Frontal cortex (tissue), 4 donors: ENCODE results near the gene OR6J1. TPM values are rescaled to one million over a fixed set of nuclear protein-coding genes. Genes with fewer than 3 reads are reported as not detected.
"Not testable (repeated sequence)": the region's sequence is repeated elsewhere in the genome, so short reads cannot be mapped to it uniquely, and the experiment has no call there.

ENCODE experiments used
- DNase-seq, 2 donors: peaks; one replicate each; pipeline ENCODE4 v3.0.0; 2012; ENCODE audit warnings: low spot score in 2 of 2
- FAIRE-seq: peaks from 2 replicates; lab custom pipeline; 2012; peaks lifted over from hg19 to GRCh38; lab: Jason Lieb, UNC
- total RNA-seq: library from RNA; depleted of rRNA; stranded (reverse); fragments of >200 nt; gene quantifications from one replicate; pipeline ENCODE4 v1.2.3, GENCODE V29; 2014
- donor health status: control.
- donor health status: control.
- donor health status: control.

Gene OR6J1
- total RNA-seq, 1 donor from 2014 or later = not detected

DNA sequence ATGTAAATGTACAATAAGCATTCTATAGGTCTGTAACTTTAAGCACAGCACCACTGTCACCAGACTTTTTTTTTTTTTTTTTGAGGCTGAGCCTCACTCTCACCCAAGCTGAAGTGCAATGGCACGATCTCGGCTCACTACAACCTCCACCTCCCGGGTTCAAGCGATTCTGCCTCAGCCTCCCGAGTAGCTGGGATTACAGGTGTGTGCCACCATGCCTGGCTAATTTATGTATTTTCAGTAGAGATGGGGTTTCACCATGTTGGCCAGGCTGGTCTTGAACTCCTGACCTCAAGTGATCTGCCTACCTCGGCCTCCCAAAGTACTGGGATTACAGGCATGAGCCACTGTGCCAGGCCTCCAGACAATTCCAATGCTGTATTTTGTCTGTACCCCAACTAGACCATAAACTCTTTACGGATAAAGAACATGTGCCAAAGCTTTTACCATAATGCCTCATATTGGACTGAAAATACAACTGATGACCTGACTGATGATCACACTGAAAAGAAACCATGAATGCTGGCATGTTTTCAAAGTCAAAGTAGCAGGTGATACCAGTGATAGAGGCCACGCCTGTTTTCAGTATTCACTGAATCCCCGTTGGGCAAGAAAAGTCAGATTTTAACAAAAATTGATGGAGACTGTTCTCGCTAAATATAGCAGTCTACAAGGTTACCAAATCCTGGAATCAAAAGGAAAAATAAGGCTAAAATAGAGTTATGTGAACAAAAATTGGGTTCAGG lies 56.3 kb downstream of the OR6J1 start:
- FAIRE-seq = not testable (repeated sequence)

DNA sequence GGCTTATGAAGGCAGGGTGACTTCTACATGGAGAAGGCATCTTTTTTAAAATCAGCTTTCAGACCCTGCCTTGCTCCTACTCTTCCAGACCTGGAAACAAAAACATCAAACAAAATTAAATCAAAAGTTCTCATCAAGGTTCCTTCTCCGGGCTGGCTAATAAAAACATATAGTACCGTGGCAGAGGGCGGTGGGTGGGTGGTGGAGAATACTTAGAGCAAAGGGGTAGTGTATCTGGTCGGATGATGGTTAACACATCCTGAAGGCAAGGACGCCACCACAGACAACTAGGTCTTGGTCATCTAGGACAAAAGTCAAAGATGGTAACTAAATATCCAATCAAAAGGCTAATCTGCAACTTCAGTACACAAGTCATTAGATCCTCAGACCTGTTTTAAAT lies 56.9 kb downstream of the OR6J1 start:
- DNase-seq = no peak
- no peak for FAIRE-seq

More for the DNA sequence above, 56.3 kb downstream of the OR6J1 start:
- not testable (repeated sequence) for DNase-seq

DNA sequence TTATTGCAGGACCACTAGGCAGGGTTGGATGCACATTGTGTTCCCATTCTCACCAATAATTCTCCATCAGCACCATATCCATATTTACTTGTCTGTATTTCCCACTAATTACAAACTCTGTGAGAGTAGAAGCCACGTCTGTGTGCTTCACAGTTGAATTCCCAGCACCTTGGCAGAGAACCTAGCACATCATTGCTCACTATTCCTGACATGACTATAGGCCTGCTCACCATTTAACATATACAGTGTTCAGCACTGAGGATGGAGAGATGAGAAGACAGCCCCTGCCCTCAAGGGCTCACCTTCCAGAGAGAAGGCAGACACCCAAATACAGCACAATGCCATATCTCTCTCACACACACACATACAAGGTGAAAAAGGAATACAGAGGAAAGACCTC lies 60.2 kb downstream of the OR6J1 start:
- no peak for DNase-seq
- FAIRE-seq = no peak

Other genes with a start within 250 kb of the OR6J1 start
- 89.7 TPM for gene DAD1, start 55.1 kb downstream of the OR6J1 start, total RNA-seq
- gene ABHD4, start 46.1 kb downstream of the OR6J1 start, total RNA-seq = 2.4 TPM
- gene OXA1L, start 122.3 kb upstream of the OR6J1 start, total RNA-seq = 28.9 TPM
- gene SLC7A7, start 171.1 kb upstream of the OR6J1 start, total RNA-seq = 2.0 TPM
- 13.9 TPM for gene MRPL52, start 185.5 kb upstream of the OR6J1 start, total RNA-seq
- 6.9 TPM for gene MMP14, start 192.2 kb upstream of the OR6J1 start, total RNA-seq
- gene LRP10, start 227.4 kb upstream of the OR6J1 start, total RNA-seq = 2.9 TPM
- 2.4 TPM for gene REM2, start 238.9 kb upstream of the OR6J1 start, total RNA-seq